ENCODE results near the gene FGD4.

Gene FGD4

DNA sequence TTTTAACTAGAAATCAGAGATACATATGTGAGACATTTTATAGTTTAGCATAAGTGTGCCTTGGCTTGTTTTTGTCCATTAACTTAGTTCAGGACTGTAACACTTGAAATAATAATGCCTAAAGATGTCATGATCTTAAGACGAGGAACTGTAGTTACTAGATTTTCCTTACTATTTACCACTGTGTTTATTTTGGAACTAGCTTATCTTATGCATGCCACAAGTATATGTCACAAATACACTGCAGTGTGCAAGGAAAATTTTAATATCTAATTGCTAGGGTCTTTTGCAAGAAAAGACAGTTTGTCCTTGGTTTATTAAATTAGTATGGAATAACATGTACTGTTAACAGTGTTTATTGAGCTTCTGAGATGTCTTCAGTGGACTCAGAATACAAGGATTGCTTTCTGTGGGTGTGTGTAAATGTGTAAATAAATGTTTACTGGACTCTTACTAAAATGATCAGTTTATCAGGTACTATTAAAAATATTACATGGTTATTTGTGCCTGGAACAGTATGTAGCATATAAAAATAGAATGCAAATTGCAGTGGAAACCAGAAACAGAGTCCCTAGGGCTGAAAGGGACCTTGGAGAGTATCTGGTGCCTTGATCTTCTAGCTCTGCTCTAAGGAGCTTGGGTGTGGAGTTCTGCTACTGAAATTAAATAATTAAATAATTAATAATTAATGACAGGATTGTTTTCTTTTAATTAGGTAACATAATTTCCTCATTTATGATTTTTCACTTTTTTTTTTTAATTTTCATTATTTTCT, 58.1 kb downstream of the FGD4 start:
- no peak for DNase-seq

DNA sequence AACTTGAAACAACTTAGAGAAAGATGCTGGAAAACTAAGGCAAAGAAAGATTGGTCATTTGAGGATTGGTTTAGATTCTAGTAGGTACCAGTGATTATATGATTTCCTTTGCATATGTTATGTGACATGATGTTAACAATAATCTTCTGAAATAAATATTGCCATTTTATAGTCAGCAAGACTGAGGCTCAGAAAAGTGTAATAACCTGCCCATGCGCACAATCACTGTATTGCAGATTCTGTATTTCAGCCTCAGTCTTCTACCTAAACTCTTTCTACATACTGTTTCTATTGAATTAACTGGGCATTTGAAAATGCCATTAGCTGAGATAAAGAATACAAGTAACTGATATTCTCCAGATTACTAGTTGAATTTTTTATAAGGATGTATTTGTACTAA, 61.3 kb downstream of the FGD4 start:
- no peak for DNase-seq

DNA sequence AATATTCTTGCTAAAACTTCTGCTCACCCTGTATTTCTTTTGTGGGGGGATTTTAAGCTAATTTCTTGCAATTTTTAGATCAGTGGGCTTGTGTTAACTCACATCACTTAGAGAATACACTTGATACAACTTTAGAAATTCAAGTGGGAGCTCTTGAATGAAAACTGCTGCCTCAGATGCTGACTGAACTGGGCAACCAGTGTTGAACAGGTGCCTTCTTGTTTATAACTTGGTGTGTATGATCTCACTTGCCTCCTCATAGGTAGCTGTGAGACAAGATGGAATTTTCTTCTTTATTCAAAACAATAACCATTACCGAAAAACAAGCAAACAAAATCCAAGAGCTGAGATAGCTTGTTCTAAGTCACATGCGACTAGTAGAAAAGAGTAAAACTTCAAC, 63.5 kb downstream of the FGD4 start:
- DNase-seq = no peak

DNA sequence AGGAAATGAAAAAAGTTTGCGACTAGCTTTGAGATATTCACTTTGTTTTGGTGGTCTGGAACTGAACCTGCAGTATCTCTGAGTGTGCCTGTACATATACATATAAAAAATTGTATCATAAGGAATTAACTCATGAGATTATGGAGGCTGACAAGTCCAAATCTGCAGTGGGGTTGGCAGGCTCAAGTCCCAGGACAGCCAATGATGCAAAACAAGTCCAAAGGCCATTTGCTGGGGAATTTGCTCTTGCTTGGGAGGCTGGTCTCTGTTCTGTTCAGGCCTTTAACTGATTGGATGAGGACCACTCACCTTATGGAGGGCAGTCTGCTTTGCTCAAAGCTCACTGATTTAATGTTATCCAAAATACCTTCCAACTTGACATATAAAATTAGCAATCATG, 66.8 kb downstream of the FGD4 start:
- no peak for DNase-seq

DNA sequence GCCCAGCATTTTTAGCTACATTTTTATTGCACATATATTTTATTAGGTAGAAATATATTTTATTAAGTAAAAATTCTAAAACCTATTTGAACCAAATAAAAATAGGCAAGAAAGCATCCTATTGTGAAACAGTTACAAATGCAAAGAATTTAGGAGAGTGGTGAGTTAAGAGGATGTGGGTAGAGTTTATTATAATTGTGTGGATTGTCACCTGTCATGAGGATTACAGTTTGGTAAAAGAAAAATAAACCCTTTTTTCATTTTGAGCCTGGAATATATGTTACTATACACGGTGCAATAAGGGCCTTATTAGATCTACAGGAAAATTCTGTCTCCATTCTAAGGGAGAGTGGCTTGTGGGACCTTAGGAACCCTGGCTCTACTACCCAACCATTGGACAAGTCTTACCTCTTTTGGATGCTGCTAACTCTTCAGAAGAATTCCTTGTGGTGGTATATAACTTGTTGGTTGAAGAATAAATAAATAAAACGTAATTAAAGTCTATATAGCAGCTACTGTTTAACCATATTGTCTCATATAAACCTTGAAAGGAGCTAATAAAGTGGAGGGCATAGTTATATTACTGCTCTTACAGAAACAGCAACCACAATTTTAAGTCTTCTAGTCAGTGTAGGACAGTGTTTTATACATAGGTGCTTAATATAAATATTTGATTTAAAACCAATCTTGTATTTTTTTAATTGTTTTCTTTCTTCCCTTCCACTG, 67.8 kb downstream of the FGD4 start:
- no peak for DNase-seq

DNA sequence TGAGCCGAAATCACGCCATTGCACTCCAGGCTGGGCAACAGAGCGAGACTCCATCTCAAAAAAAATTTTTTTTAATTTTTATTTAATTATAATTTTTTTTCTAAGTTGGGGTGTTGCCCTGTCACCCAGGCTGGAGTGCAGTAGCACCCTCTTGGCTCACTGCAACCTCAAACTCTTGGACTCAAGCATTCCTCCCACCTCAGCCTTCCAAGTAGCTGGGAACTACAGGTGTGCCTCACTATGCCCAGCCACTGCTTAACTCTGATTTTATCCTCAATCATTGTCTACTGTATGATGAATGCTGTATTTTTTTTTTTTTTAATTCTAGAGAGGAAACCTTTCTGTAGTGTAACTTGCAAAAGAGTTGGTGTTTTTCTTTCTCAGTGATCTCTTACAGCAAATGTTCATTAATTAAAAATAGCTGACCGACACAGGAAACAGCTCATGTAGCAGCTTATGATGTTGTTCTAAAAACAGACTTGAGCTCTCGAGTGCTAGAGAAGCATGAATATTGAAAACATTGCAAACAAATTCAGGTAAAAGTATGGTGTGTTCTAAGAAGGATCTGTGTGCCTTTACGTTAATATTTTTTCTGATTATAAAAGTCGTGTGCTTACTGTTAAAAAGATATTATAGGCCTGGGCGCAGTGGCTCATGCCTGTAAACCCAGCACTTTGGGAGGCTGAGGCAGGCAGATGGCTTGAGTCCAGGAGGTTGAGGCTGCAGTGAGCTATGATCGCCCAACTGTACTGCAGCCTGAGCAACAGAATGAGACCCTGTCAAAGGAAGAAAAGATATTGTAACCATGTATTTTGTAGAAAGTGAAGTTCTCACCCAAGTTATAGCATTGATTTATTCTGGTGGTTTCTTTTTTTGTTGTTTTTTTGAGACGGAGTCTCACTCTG, 68.9 kb downstream of the FGD4 start:
- DNase-seq = no peak

DNA sequence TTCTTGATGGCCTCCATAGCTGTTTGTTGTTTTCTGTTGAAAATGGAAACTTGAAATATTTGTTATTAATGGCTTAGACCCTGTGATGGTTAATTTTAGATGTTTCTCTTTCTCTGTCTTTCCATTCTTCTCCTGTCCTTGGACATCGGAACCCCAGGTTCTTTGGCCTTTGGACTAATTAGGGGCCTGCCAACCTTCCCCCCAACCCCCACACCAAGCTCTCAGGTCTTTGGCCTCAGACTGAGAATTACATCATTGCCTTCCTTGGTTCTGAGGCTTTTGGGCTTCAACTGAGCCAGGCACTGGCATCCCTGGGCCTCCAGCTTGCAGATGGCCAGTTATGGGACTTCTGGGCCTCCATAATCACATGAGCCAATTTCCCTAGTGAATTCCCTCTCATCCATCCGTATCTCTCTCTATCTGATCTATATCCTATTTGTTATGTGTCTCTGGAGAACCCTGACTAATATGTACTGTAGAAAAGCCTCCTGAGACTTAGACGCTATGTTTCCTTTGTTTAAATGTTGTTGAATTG, 71.6 kb downstream of the FGD4 start:
- no peak for DNase-seq

DNA sequence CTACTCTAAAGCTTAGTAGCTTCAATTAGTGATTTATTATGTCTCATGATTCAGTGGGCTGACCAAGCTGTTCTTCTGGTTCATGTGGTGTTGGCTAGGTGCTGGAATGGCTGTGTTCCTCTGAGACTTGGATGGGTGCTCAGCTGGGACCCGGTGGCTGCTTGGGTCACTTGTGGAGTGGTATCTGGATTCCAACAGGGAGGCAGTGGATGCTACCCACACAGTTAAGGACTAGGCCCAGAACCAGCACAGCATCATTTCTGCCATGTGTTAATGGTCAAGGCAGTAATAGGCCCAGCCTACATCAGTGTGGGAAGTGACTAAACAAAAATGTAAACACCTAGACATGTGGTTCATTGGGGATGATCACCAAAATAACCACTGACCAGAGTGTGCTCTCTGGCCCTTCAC, 72.2 kb downstream of the FGD4 start:
- DNase-seq = no peak

DNA sequence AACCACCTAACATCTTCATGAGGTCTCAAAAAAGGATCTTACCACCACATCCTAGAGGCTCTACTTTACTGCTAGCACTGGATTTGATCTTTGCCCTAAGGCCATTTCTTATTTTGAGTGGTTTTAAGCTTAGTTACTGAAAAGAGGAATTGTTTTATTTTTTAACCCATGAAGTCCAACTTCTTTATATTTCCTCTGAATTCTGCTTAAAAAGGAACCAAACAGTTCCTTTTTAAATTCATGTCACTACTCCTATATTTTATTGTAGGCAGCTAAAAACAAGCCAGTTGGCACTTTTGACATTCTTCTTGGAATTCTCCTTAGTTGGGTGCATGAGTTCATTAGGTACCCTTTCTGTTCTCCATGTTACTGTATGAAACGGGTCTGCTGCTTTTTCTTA, 76.4 kb downstream of the FGD4 start:
- no peak for DNase-seq

DNA sequence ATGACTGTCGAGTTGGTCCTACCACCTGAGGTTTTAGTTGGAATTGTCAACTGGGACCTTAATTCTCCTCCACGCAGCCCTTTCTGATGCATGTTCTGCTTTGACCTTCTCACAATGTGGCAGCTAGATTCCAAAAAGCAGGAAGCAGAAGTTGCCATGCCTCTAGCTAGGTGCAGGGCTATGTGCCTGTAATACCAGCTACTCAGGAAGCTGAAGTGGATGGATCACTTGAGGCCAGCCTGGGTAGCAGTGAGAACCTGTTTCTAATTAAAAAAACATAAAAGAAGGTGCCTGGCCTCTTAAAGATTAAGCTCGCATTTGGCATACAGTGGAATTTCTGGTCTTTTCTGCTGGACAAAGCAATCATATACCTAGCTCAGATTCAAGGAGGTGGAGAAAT, 77.1 kb downstream of the FGD4 start:
- DNase-seq = no peak

DNA sequence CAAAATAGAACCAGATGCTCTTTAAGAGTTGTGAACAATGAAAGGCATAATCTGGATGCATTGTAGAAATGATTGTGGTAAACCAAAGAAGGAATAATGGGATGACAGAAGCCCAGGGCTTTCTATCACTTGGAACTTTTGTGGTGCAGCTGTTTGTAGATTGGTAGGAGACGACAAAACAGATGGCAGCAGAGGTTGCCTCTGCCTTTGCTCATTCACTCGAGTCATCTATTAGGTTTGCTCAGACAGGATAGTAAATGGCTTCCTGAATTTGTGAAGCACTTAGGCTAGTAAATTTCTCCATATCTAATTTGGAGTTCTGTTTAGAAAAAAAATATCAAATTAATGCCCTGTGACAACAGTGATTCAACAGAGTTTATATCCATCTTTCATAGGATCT, 78.4 kb downstream of the FGD4 start:
- DNase-seq = no peak

DNA sequence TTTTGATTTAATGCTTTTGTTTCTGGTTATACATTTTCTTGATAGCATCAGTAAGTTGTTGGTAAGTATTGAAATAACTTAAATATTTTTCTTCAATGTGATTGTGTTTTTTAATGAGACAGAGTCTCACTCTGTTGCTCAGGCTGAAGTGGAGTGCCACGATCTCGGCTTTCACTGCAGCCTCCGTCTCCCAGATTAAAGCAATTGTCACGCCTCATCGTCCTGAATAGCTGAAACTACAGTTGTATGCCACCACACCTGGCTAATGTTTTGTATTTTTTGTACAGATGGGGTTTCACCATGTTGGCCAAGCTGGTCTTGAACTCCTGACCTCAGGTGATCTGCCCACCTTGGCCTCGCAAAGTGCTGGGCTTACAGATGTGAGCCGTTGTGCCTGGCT, 78.8 kb downstream of the FGD4 start:
- DNase-seq = no peak

DNA sequence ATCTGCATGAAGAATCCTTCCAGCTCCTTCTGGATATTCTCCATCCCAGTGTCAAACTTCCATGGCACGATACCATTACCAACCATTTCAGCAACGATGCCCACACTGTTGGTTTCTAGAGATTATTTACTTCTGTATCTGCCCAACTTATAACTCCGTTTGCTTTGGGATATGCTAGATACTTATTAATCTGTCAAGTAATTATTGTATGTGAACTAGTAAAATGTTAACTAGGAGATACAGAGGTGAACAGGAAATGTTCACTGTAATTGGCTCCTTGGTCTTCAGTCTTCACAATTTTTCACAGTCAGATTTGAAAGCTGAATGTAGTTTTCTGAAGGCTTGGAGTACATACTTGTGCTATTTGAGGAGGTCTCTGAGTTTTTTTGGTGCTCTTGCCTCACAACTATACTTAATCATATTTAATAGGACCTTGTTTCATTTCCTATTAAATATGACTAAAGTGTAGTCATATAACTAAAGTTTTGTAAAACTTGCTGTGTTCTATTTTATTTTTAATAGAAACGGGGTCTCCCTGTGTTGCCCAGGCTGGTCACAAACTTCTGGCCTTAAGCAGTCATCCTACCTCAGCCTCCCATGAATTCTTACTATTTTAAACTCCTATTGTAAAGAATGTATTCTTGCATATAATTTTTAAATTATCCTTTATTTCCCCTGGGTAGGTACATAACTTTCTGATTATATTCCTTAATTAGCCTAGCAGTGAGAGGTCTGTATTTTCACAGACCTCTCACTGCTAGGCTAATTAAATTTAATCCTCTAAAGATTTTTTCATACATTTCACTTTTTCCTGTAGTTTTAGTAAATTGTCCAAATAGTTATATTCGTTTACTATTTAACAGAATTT, 79.7 kb downstream of the FGD4 start:
- DNase-seq = no peak

DNA sequence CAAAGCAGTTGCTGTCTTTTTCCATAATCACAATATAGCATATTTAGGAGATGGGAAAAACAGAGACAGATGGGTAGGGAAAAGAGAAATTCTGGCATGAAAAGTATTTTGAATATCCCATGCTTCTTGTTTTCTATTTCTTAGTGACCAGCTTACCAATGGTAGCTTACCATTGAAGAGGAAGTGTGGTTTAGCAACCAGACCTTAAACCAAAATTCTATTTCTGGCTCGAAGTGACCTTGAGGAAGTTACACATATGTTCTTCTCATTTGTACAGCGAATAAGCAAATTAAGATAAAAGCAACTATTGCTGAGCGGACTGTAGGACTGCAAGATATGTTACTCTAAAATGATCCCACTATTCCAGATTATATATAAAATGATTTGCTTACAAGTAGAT, 82.9 kb downstream of the FGD4 start:
- DNase-seq = no peak

DNA sequence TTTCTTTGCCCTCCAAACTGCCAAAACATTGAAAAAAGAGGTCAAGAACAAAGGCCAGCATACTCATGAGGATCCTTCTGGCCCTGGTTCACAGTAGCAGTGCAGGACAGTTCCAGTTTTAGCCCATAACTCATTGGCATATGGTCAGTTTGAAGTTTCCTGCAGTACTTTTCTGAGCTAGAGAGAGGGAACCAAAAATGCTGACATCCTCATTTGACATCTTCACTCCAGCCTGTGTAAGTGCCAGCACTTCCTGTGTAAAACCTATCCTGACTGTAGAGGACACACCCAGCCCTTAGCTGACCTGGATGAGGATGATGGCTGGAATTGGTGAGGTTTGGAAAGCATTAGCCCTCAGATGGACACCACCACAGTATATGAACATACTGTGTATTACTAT, 84.1 kb downstream of the FGD4 start:
- DNase-seq = no peak

DNA sequence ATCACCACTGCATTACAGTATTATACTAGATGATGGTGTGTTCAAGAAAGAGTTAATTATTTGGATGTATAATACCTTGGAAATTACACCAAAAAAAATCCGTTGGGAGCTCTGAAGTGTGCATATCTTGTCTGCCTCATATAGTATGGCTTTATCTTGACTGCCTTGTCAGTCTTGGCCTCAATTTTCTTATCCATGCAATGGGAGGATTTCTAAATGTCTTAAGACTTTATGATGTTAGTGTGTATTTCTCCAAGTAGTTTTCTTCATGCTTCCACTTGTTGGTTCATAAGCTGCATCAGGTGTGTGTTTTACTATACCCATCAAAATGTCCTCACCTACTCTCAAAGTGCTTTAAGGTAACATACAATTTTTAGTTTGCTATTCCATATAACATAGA, 84.6 kb downstream of the FGD4 start:
- no peak for DNase-seq

DNA sequence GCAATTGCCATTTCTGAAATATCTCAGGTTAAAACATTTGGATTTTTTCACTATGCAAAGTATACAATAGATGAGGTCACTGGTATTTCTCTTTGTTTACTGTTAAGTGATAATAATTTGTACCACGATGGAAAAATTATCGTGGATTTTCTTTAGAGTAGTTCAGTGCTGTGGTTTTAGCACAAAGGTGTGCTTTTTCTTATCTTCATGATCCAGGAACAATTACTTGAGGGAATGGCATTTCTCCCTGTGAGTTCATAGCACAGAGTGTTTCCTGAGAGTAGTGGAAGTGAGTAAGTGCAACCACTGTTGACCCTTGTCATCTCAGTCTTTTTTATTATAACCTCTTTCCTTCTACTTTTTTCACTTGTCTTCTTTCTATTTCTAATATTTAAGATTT, 86.8 kb downstream of the FGD4 start:
- DNase-seq = no peak

DNA sequence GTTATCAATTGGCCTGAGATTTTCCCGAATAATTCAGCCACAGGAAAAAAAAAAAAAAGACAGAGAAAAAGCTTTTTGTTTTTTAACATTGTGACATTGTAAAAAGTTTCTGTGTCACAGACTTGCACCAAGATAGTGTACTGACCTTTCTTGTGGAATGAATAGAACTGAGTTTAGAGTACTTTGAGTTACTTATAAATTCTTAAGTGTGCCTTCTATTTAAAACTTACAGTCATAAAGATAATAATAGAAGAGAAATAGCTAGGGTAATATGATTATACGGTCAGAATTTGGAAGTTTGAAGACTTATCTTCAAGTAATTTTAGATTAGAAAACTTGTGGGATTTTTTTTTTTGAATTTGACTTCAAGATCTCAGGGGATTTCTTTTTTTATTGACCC, 88.8 kb downstream of the FGD4 start:
- no peak for DNase-seq

DNA sequence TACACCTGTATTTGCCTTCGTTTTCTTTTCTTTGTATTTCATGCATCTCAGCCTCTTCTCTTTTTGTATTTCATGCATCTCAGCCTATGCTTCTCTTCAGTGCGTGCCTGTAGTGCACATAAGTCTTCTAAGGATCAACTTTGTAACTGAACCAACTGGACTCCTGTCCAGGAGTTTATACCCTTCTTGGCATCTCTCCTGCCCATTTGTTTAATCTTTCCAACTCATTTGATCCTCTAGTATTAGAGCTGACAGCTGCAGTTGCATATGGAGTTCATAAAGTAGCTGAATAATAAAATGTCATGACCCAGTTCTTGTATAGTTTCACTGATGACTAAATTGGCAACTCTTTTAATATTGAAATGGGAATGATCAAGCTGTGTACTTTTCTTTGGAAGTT, 89.7 kb downstream of the FGD4 start:
- no peak for DNase-seq

DNA sequence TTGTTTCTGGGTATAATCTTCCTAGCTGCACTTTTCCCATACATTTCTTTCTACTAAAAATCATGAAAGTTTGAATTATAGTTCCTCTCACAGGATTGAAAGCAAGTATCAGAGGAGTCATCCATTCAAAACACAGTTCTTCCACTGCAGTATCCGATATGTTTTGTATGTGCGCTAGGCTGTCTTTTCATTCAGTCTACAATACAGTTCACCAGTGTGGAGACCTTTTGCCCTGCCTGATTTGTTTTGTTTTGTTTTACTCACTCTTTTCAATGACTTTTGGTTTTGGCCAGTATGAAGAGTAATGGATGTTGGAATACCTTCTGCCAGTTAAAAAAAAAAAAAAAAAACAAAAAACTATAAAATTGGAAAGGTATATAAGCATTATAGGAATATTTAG, 91.4 kb downstream of the FGD4 start:
- DNase-seq = no peak

DNA sequence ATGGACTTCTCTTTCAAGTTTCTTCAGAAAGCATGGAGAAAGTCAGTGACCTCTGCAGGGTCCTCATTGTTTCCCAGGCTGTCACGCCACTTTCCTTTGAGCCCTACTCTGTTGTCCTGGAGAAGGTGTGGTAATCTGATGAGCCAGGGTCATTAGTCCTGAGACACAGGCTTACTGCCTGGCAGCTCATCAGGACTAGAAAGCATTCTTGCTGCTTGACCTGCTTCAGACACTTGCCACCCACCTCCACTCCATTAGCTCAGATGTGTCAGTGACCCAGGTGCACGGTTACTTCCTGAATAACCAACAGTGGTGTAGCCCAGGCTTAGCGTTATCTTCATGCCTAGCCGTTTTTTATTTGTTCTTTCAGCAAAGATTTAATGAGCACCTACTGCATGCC, 93.9 kb downstream of the FGD4 start:
- no peak for DNase-seq

DNA sequence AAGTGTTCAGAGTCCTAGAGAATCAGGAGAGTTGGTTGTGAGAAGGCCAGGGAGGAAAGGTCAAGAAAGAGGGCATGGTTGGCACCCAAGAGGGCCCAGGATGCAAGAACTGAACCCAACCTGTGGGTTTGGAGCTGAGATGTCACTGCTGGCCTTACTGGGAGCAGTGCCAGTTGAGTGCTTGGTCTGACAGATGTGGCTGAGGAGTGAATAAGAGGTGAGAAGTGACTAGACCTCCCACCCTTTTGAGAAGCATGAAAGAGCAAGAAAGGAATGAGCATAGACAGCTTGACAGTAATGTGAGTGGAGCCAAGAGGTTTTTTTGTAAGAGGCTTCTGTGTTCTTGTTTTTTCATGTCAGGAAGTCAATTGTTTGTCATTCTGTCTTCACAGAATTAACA, 95.3 kb downstream of the FGD4 start:
- DNase-seq = no peak
